Activated CD4-positive, alpha-beta T cell treated with anti-CD3 and anti-CD28 coated beads, Interleukin-2, amount 10 ng/mL, durations not matched to agents 24 days and 14 days (primary cell): Measurements from ENCODE around the gene TSNAX. TPM values are rescaled to one million over a fixed set of nuclear protein-coding genes. Genes with fewer than 3 reads are reported as not detected.
A peak's percentile ranks its signal among the peaks of the same experiment; 100 is the strongest.
"Not testable (repeated sequence)": the region's sequence is repeated elsewhere in the genome, so short reads cannot be mapped to it uniquely, and the experiment has no call there.

Experiments used
- DNase-seq: peaks from one replicate; pipeline ENCODE4 v3.0.0; 2022
- H3K27ac Mint-ChIP-seq: one replicate; pipeline ENCODE4 v1.8.0; 2022; ENCODE audit warnings: mild to moderate bottlenecking, mixed read lengths
- H3K27me3 Mint-ChIP-seq: one replicate; pipeline ENCODE4 v1.8.0; 2022; ENCODE audit warnings: mixed read lengths
- H3K36me3 Mint-ChIP-seq: one replicate; pipeline ENCODE4 v1.8.0; 2022; ENCODE audit warnings: low read depth, mild to moderate bottlenecking, mixed read lengths
- H3K4me1 Mint-ChIP-seq: one replicate; pipeline ENCODE4 v1.8.0; 2021; ENCODE audit warnings: mixed read lengths
- H3K4me3 Mint-ChIP-seq: one replicate; pipeline ENCODE4 v1.8.0; 2022; ENCODE audit warnings: mild to moderate bottlenecking, moderate library complexity, mixed read lengths
- H3K9me3 Mint-ChIP-seq: one replicate; pipeline ENCODE4 v1.8.0; 2021; ENCODE audit warnings: mixed read lengths
- intact Hi-C: fragments of 100-400 bp; cut with micrococcal nuclease; formaldehyde crosslinking; loops from one replicate; pipeline ENCODE4 v1.15.1; 2023
- total RNA-seq: library from RNA; stranded (reverse); gene quantifications from 2 replicates; pipeline ENCODE4 v1.2.3, GENCODE V29; 2022

Gene TSNAX
- total RNA-seq, 1 donor from 2014 or later, result 41.4 TPM

GRCh38 chr1:231503168-231503567 is 25.3 kb upstream of the TSNAX start:
- Mint-ChIP-seq H3K27me3 (peaks cover 18% of the 10 kb centered on the region), H3K9me3 (peaks cover 24% of the 10 kb centered on the region)
- H3K27ac Mint-ChIP-seq, H3K4me3 Mint-ChIP-seq, DNase-seq, H3K4me1 Mint-ChIP-seq, intact Hi-C loops, H3K36me3 Mint-ChIP-seq: not testable (repeated sequence)

- DNase-seq, result peak; percentile 47
- peaks cover 6% of the 10 kb centered on the region for H3K4me1 Mint-ChIP-seq
- no peak overlapping the region for H3K27ac Mint-ChIP-seq
- H3K4me3 Mint-ChIP-seq, result no peak overlapping the region
- intact Hi-C loops, result no loop called here
- H3K27me3 Mint-ChIP-seq, result peaks cover 20% of the 10 kb centered on the region
- no peaks in the 10 kb centered on the region for H3K36me3 Mint-ChIP-seq
- H3K9me3 Mint-ChIP-seq, result peaks cover 8% of the 10 kb centered on the region
These were observed 20.8 kb upstream of the TSNAX start for GRCh38 chr1:231507476-231508355.

GRCh38 chr1:231508497-231508896 is 20.0 kb upstream of the TSNAX start:
- intact Hi-C loops, result no loop called here
- DNase-seq, result peak; percentile 48
- Mint-ChIP-seq H3K9me3 (peaks cover 8% of the 10 kb centered on the region), H3K36me3 (no peaks in the 10 kb centered on the region), H3K27me3 (peaks cover 18% of the 10 kb centered on the region), H3K4me1 (peaks cover 6% of the 10 kb centered on the region), H3K4me3 (no peak overlapping the region), H3K27ac (no peak overlapping the region)

- Mint-ChIP-seq H3K9me3 (peaks cover 4% of the 10 kb centered on the region), H3K27me3 (peaks cover 20% of the 10 kb centered on the region)
These were observed 19.5 kb upstream of the TSNAX start for GRCh38 chr1:231508941-231509340.

GRCh38 chr1:231512147-231512698 is 16.2 kb upstream of the TSNAX start:
- no peaks in the 10 kb centered on the region for H3K9me3 Mint-ChIP-seq
- H3K27ac Mint-ChIP-seq, result no peak overlapping the region
- intact Hi-C loops, result no loop called here
- peaks cover 25% of the 10 kb centered on the region for H3K27me3 Mint-ChIP-seq
- no peak for DNase-seq
- no peak overlapping the region for H3K4me3 Mint-ChIP-seq
- peaks cover 6% of the 10 kb centered on the region for H3K4me1 Mint-ChIP-seq
- H3K36me3 Mint-ChIP-seq, result no peaks in the 10 kb centered on the region

More at GRCh38 chr1:231508941-231509340, 19.5 kb upstream of the TSNAX start:
- Mint-ChIP-seq H3K27ac (no peak overlapping the region), H3K4me3 (no peak overlapping the region), H3K36me3 (no peaks in the 10 kb centered on the region), H3K4me1 (peaks cover 6% of the 10 kb centered on the region)
- no peak for DNase-seq
- intact Hi-C loops, result no loop called here

- Mint-ChIP-seq H3K36me3 (no peaks in the 10 kb centered on the region), H3K9me3 (no peaks in the 10 kb centered on the region), H3K27ac (no peak overlapping the region), H3K27me3 (peaks cover 32% of the 10 kb centered on the region), H3K4me1 (peaks cover 6% of the 10 kb centered on the region), H3K4me3 (no peak overlapping the region)
- intact Hi-C loops, result no loop called here
- DNase-seq, result no peak
These were observed 12.7 kb upstream of the TSNAX start for GRCh38 chr1:231515748-231516147.

- Mint-ChIP-seq H3K27ac (no peak overlapping the region), H3K9me3 (no peaks in the 10 kb centered on the region), H3K27me3 (peaks cover 31% of the 10 kb centered on the region), H3K4me3 (no peak overlapping the region), H3K4me1 (peaks cover 4% of the 10 kb centered on the region), H3K36me3 (no peaks in the 10 kb centered on the region)
- intact Hi-C loops, result no loop called here
- no peak for DNase-seq
These were observed 11.4 kb upstream of the TSNAX start for GRCh38 chr1:231517076-231517475.

- Mint-ChIP-seq H3K4me1 (no peaks in the 10 kb centered on the region), H3K27ac (no peak overlapping the region), H3K4me3 (no peak overlapping the region), H3K9me3 (no peaks in the 10 kb centered on the region), H3K27me3 (peaks cover 31% of the 10 kb centered on the region), H3K36me3 (peaks cover 3% of the 10 kb centered on the region)
- DNase-seq, result no peak
- intact Hi-C loops, result no loop called here
These were observed 9.9 kb upstream of the TSNAX start for GRCh38 chr1:231518485-231519034.

- intact Hi-C loops, result no loop called here
- peaks cover 29% of the 10 kb centered on the region for H3K27me3 Mint-ChIP-seq
- H3K27ac Mint-ChIP-seq, result no peak overlapping the region
- H3K9me3 Mint-ChIP-seq, result no peaks in the 10 kb centered on the region
- H3K36me3 Mint-ChIP-seq, result peaks cover 5% of the 10 kb centered on the region
- no peak for DNase-seq
- no peak overlapping the region for H3K4me3 Mint-ChIP-seq
- no peaks in the 10 kb centered on the region for H3K4me1 Mint-ChIP-seq
These were observed 9.3 kb upstream of the TSNAX start for GRCh38 chr1:231519166-231519565.

- no peak overlapping the region for H3K27ac Mint-ChIP-seq
- peaks cover 2% of the 10 kb centered on the region for H3K4me1 Mint-ChIP-seq
- peaks cover 12% of the 10 kb centered on the region for H3K27me3 Mint-ChIP-seq
- H3K9me3 Mint-ChIP-seq, result no peaks in the 10 kb centered on the region
- peaks cover 5% of the 10 kb centered on the region for H3K36me3 Mint-ChIP-seq
- no peak overlapping the region for H3K4me3 Mint-ChIP-seq
- intact Hi-C loops, result no loop called here
- no peak for DNase-seq
These were observed 6.4 kb upstream of the TSNAX start for GRCh38 chr1:231522038-231522437.

- Mint-ChIP-seq H3K27ac (no peak overlapping the region), H3K9me3 (no peaks in the 10 kb centered on the region), H3K4me1 (peaks cover 11% of the 10 kb centered on the region), H3K27me3 (peaks cover 5% of the 10 kb centered on the region), H3K36me3 (peaks cover 5% of the 10 kb centered on the region), H3K4me3 (no peak overlapping the region)
- DNase-seq, result no peak
- intact Hi-C loops, result no loop called here
These were observed 5.4 kb upstream of the TSNAX start for GRCh38 chr1:231522931-231523642.

GRCh38 chr1:231523816-231524215 is 4.7 kb upstream of the TSNAX start:
- Mint-ChIP-seq H3K27me3 (no peaks in the 10 kb centered on the region), H3K36me3 (peaks cover 6% of the 10 kb centered on the region), H3K4me1 (peaks cover 12% of the 10 kb centered on the region), H3K27ac (no peak overlapping the region), H3K4me3 (no peak overlapping the region), H3K9me3 (no peaks in the 10 kb centered on the region)
- DNase-seq, result no peak
- intact Hi-C loops, result no loop called here

- H3K27me3 Mint-ChIP-seq, result no peaks in the 10 kb centered on the region
- peaks cover 22% of the 10 kb centered on the region for H3K36me3 Mint-ChIP-seq
- H3K4me3 Mint-ChIP-seq, result no peak overlapping the region
- no peak for DNase-seq
- no peak overlapping the region for H3K27ac Mint-ChIP-seq
- intact Hi-C loops, result loop anchor here (5.0 kb wide), 2 partner anchors 169 to 659 kb away; partner anchors contain the start of gene C1orf198
- H3K9me3 Mint-ChIP-seq, result no peaks in the 10 kb centered on the region
- peaks cover 27% of the 10 kb centered on the region for H3K4me1 Mint-ChIP-seq
These were observed 1.9 kb upstream of the TSNAX start for GRCh38 chr1:231526536-231526935.
